Thyroid gland (tissue), 4 donors: Measurements from ENCODE around the gene KMT5C. TPM values are rescaled to one million over a fixed set of nuclear protein-coding genes. Genes with fewer than 3 reads are reported as not detected.

Source experiments
- DNase-seq, 2 donors: peaks; one replicate each; pipeline ENCODE4 v3.0.0-alpha.2; 2019
- H3K27ac ChIP-seq, 3 donors: fragments of 200-600 bp; sonication (generic); 1 replicate in 2 of 3; 2 replicates in 1 of 3; pipeline ENCODE4 v1.5.1; 2016 to 2019; ENCODE audit warnings: mild to moderate bottlenecking in 1 of 3, moderate library complexity in 1 of 3
- H3K27me3 ChIP-seq: fragments of 200-600 bp; sonication (generic); one replicate; pipeline ENCODE4 v1.5.1; 2019
- H3K36me3 ChIP-seq, 2 donors: fragments of 200-600 bp; sonication (generic); one replicate each; pipeline ENCODE4 v1.5.1; 2016 to 2019
- H3K4me1 ChIP-seq, 2 donors: fragments of 200-600 bp; sonication (generic); one replicate each; pipeline ENCODE4 v1.5.1; 2017 to 2019
- H3K4me3 ChIP-seq, 3 donors: fragments of 200-600 bp; sonication (generic); replicated peaks in 1 of 3; 1 replicate in 2 of 3; 2 replicates in 1 of 3; pipeline ENCODE4 v1.5.1; 2016; ENCODE audit warnings: mild to moderate bottlenecking in 1 of 3
- H3K9me3 ChIP-seq: fragments of 200-600 bp; sonication (generic); one replicate; pipeline ENCODE4 v1.5.1; 2017
- CTCF ChIP-seq, 6 experiments: fragments of 200-600 bp in 3 of 6; fragments of 450-650 bp in 3 of 6; sonication (generic) in 3 of 6; IDR thresholded peaks; one replicate each; pipeline ENCODE4 v1.5.1; 2016 to 2019; ENCODE audit warnings: antibody characterized with exemption in 6 of 6, mild to moderate bottlenecking in 2 of 6, inconsistent platforms in 1 of 6, moderate library complexity in 1 of 6
- POLR2A ChIP-seq, 2 donors: fragments of 450-650 bp; IDR thresholded peaks; one replicate each; pipeline ENCODE4 v1.6.1; 2017; ENCODE audit warnings: antibody characterized with exemption in 2 of 2, mild to moderate bottlenecking in 2 of 2, moderate library complexity in 1 of 2
- WGBS, 2 donors: methylation state at CpG; one replicate each; pipeline ENCODE4 v1.1.5; 2017; 5-methylcytosine and 5-hydroxymethylcytosine counted together
- intact Hi-C: fragments of 100-400 bp; cut with DNase I; formaldehyde crosslinking; loops from one replicate; pipeline ENCODE4 v1.15.1; 2023
- total RNA-seq, 4 donors: library from RNA; depleted of rRNA; stranded (reverse); fragments of >200 nt; gene quantifications; one replicate each; pipeline ENCODE4 v1.2.3, GENCODE V29; 2016

Gene KMT5C
- total RNA-seq, 4 donors from 2014 or later: 7.5 to 22.0 (median 15.4) TPM

- H3K4me3 ChIP-seq: no peak overlapping the region
- H3K9me3 ChIP-seq: no peaks in the 10 kb centered on the region
- H3K27ac ChIP-seq: no peak overlapping the region
- no peaks in the 10 kb centered on the region for H3K36me3 ChIP-seq
- H3K27me3 ChIP-seq: peaks cover 25% of the 10 kb centered on the region
- peaks cover 11 to 16% of the 10 kb centered on the region in 2 donors for H3K4me1 ChIP-seq
- no peak for DNase-seq
- intact Hi-C loops: no loop called here
- TF ChIP-seq CTCF (IDR thresholded peaks at IDR 0.05) (no peak), POLR2A (IDR thresholded peaks at IDR 0.05) (no peak)
- WGBS, 2 donors: 24 to 42% methylated on average over 11 to 13 of the region's 13 CpGs
Observed at GRCh38 chr19:55355213-55355821, 15.6 kb downstream of the KMT5C start.

- intact Hi-C loops: no loop called here
Observed at GRCh38 chr19:55358493-55358892, 18.8 kb downstream of the KMT5C start.

DNA sequence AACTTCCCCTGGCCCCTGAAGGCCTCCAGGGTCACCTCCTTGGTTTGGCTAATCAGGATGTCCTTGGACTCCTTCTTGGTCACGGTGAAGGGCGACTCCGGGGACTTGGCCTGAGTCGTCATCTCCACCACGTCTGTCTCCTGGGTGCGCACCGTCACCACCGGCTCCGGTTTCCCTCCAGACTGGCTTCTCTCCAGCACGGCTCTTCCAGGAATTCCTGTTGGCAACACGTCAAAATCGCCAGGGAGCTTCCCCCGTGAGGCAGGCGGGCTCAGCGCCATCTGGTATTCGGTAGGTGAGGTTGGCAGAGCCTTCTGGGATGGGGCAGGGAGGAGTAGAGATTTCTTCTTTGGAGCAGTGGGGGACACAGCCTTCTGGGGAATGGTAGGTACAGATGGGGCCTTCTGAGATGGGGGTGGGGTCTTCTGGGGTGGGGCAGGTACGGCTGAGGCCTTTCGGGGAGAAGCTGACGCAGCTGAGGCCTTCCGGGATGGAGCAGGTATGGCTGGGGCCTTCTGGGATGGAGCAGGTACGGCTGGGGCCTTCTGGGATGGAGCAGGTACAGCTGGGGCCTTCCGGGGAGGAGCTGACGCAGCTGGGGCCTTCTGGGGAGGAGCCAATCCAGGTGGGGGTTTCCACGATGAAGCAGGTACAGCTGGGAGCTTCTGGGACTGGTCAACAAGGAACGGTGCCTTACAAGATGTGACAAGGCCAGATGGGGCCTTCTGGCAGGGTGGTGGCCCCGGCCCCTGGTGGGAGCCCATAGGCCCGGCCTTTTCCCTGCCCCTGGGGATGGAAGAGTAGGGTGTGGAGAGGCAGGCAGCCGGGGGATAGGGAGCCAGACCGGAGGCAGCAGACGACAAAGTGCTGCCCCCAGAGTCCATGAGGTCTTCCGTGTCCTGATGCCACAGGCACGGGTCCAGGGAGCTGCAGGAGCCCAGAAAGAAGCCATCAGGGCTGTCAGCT lies 19.6 kb downstream of the KMT5C start:
- no peaks in the 10 kb centered on the region for H3K36me3 ChIP-seq
- no peak for TF ChIP-seq POLR2A (IDR thresholded peaks at IDR 0.05)
- TF ChIP-seq CTCF (IDR thresholded peaks at IDR 0.05): no peak
- H3K27me3 ChIP-seq: peaks cover 6% of the 10 kb centered on the region
- H3K4me1 ChIP-seq: peaks cover 4 to 5% of the 10 kb centered on the region in 2 donors
- H3K4me3 ChIP-seq: no peak overlapping the region
- WGBS, 2 donors: 69 to 84% methylated on average over 27 to 31 of the region's 32 CpGs
- no peak overlapping the region for H3K27ac ChIP-seq
- DNase-seq: no peak
- intact Hi-C loops: no loop called here
- no peaks in the 10 kb centered on the region for H3K9me3 ChIP-seq

More at GRCh38 chr19:55358493-55358892, 18.8 kb downstream of the KMT5C start:
- H3K9me3 ChIP-seq: no peaks in the 10 kb centered on the region
- no peak for TF ChIP-seq CTCF (IDR thresholded peaks at IDR 0.05)
- no peak for TF ChIP-seq POLR2A (IDR thresholded peaks at IDR 0.05)
- 83 to 89% methylated on average over 19 of the region's 19 CpGs for WGBS, 2 donors
- no peak overlapping the region for H3K27ac ChIP-seq
- no peak for DNase-seq
- no peaks in the 10 kb centered on the region for H3K36me3 ChIP-seq
- peaks cover 11 to 12% of the 10 kb centered on the region in 2 donors for H3K4me1 ChIP-seq
- peaks cover 13% of the 10 kb centered on the region for H3K27me3 ChIP-seq
- H3K4me3 ChIP-seq: no peak overlapping the region

- DNase-seq: no peak
- H3K27me3 ChIP-seq: no peaks in the 10 kb centered on the region
- H3K4me1 ChIP-seq: no peaks in the 10 kb centered on the region
- H3K9me3 ChIP-seq: no peaks in the 10 kb centered on the region
- intact Hi-C loops: no loop called here
- no peaks in the 10 kb centered on the region for H3K36me3 ChIP-seq
- no peak overlapping the region for H3K27ac ChIP-seq
- WGBS, 2 donors: 85 to 86% methylated on average over 13 to 16 of the region's 16 CpGs
- H3K4me3 ChIP-seq: no peak overlapping the region
- no peak for TF ChIP-seq POLR2A (IDR thresholded peaks at IDR 0.05)
- TF ChIP-seq CTCF (IDR thresholded peaks at IDR 0.05): no peak
Observed at GRCh38 chr19:55360902-55361301, 21.2 kb downstream of the KMT5C start.
